Renal pelvis (tissue), 4 donors: ENCODE data around the gene HTT. TPM values are rescaled to one million over a fixed set of nuclear protein-coding genes. Genes with fewer than 3 reads are reported as not detected.
"Not testable (repeated sequence)": the region's sequence is repeated elsewhere in the genome, so short reads cannot be mapped to it uniquely, and the experiment has no call there.

ENCODE experiments used
- DNase-seq: peaks from one replicate; pipeline ENCODE4 v3.0.0-alpha.2; 2013
- polyA plus RNA-seq, 3 donors: library from polyadenylated mRNA; unstranded; fragments of 120-200 nt; gene quantifications; one replicate each; pipeline ENCODE4 v1.2.1, GENCODE V29; 2013; ENCODE audit not compliant: insufficient read length in 3 of 3

The HTT gene
- polyA plus RNA-seq, 3 donors, result 31.9 to 44.9 (median 38.7) TPM

DNA sequence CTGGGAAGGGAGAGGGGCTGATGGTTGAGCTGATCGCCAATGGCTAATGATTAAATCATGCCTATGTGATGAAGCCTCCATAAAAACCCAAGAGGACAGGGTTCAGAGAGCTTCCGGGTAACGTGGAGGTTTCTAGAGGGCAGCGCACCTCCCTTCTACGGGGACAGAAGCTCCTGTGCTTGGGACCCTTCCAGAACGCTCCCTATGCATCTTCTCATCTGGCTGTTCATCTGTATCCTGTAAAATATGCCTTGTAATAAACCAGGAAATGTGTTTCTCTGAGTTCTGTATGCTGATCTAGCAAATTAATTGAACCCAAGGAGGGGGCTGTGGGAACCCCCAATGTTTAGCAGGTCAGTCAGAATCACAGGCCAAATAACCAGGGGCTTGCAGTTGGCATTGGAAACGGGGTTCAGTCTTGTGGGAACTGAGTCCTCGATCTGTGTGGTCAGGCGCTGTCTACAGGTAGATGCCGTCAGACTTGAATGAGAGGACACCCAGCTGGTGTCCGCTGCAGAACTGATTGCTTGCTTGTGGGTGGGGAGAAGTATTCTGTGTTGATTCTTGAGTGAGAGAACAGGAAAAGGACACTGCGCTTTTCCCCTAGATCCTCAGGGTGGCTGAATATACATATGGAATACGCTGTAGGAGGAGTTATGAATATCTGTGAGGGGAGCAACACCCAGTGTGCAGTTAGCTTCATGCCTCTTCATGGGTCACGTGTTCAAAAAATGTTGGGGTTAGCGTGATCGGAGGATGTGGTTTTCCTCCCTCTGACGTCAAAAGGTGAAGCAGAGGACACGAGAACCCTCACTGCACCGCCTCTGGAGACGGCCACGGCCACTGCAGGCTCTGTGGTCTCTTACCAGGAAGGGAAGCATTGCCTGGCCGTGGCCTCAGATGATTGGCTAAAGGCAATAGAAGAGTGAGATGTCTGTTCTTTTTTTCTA lies 29.3 kb upstream of the HTT start:
- no peak for DNase-seq

DNA sequence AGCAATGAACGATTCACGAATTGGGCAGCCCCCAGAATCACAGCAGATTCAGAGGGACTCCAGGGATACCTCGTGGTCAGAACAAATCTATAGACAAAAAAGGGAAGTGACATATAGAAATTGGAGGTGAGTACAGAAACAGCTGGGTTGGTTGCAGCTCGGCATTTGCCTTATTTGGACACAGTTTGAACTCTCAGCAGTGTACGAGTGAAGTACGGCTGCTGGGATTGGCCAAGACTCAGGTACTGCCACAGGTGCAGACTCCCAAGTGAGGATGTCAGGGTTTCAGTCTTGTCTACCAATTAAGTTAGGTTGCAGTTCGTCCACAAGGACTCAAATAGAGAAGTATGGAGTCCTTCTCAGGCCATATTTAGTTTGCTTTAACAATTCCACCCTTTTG lies 28.3 kb upstream of the HTT start:
- no peak for DNase-seq

DNA sequence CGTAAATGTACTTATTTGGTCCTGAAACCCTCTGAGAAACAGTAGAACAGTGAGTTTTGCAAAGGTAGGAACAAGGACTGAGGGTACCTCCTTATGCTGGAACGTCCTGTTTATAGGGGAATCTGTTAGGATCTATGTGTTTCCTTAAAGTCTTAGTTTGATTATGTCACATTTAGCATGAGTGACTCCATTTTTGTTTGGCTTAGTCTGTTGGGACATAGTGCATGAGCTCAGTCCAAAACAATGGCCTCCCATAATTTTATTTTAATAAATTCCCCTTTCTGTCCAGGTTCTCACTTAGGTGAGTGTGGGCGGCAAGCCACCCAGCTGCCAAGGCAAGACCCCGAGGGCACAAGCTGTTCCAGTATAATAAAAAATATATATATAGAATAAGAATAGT lies 27.9 kb upstream of the HTT start:
- no peak for DNase-seq

DNA sequence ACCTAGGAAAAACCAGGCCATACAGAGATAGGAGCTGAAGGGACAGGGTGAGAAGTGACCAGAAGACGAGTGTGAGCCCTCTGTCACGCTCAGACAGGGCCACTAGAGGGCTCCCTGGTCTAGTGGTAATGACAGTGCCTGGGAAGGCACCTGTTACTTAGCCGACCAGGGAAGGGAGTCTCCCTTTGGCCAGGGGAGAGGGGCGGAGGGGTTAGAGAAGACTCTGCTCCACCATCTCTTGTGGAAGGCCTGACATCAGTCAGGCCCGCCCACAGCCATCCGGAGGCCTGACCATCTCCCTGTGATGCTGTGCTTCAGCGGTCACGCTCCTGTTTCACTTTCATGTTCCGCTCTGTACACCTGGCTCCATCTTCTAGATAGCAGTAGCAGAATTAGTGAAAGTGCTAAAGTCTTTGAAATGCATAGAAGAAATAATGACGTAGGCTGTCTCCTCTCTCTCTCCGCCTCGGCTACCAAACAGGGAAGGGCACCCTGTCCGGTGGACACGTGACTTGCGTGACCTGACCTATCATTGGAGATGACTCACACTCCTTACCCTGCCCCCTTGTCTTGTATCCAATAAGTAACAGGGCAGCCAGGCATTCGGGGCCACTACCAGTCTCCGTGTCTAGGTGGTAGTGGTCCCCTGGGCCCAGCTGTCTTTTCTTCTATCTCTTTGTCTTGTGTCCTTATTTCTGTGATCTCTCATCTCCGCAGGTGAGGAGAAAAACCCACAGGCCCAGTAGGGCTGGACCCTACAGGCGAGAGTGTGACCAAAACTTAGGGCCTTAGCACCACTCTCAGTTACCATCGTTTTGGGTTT lies 26.8 kb upstream of the HTT start:
- peak; percentile 54 for DNase-seq

DNA sequence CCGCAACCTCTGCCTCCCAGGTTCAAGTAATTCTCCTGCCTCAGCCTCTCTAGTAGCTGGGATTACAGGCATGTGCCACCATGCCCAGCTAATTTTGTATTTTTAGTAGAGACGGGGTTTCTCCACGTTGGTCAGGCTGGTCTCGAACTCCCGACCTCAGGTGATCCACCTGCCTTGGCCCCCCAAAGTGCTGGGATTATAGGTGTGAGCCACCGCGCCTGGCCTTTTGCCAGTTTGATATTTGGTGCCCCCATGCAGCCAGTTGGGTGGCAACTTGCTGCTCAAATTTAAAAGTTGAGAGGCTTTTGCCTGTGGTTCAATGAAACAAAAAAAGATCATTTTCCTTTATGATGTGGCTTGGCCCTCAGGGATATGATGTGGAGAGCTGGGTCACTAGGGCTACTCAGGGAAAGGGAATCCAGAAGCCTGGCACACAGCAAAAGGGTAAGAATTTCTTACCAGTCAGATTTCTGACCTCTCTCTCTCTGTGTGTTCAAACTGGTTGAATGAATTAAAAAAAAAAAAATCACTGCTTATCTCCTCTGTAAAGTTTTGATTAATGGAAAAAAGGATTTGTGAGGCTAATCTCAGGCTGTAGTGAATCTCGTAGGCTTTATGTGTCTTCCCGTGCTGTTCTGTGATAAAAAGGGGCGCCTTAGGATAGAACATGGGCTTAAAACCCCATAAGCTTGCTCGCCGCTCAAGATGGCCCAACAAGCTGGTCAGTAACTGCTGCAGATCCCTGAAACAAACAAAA lies 23.2 kb upstream of the HTT start:
- not testable (repeated sequence) for DNase-seq

DNA sequence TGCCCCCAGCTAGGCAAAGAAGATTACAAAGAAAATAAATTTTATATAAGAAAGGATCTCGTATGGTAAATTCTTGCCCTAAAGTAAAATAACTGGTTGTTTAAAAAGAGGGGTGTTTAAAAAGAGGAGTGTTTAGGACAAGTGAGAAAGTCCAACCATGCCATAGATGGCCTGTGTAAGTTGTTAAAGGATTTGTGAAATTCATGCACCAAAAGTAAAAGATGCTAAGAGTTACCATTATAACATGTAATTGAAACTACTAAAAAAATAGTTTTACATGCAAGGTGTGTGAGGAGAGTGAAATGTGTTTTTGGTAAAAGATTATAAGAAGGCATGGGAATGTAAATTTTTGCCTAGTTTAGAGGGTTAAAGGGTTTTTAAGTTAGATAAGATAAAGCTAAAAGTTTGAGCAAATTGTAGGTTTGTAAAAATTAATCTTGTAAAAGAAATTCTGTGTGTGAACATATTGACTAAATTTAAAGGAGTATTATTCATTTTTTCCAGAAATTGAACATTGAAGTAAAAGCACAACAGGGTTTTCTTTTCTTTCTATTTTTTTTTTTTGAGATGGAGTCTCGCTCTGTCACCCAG lies 20.2 kb upstream of the HTT start:
- DNase-seq, result no peak

DNA sequence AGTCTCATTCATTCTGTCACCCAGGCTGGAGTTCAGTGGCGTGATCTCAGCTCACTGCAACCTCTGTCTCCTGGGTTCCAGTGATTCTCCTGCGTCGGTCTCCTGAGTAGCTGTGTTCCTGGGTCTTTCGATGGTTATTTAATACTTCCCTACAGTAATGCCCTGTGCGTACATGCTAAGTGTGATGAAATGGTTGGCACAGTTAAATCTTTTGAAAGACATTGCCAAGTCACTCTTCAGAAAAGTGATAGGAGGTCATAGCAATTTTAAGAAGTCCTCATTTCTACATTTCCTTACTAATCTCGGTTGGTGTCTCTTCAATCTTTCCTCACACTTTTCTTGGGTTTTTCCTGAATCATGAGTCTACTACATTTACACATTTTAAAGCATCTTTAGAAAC lies 14.5 kb upstream of the HTT start:
- no peak for DNase-seq

DNA sequence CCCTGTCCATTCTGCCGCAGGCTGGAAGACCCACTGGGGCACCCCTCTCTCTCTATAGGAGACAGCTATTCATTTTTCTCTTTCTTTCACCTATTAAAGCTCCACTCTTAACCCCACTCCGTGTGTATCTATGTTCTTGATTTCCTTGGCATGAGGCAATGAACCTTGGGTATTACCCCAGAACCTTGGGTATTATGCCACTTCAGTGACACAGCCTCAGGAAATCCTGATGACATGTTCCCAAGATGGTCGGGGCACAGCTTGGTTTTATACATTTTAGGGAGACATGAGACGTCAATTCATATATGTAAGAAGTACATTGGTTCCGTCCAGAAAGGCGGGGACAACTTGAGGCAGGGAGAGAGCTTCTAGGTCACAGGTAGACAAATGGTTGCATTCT lies 13.5 kb upstream of the HTT start:
- no peak for DNase-seq

DNA sequence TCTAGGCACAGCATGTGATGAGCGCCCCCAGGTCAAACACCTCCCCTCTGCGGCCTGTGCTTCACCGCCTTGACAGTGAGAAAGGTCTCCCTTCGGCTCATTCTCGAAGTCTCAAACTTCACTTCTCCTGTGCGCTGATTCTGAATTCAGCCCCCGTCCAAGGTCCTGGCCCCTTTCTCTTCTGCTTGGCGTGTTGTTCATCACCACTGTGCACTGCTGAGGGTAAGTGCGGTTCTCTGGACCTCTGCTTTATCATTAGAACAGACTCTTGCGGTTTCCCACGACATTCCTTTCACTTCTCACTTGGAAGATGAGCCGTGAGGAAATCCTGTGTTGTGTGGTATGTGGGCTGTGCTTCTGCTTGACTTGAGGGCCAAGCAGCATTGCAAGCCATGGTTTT lies 12.0 kb upstream of the HTT start:
- no peak for DNase-seq

DNA sequence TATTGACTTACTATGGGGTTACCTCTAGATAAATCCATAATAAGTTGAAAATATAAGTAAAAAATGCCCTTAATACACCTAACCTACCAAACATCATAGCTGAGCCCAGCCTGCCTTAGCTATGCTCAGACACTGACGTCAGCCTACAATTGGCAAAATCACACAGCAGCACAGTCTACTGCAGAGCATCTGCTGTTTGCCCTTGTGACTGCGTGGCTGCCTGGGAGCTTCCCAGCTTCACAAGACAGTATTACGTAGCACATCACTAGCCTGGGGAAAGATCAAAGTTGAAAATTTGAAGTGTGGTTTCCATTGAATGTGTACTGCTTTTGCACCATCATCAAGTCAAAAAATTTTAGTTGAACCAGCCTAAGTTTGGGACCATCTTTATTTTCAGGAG lies 8.9 kb upstream of the HTT start:
- no peak for DNase-seq

DNA sequence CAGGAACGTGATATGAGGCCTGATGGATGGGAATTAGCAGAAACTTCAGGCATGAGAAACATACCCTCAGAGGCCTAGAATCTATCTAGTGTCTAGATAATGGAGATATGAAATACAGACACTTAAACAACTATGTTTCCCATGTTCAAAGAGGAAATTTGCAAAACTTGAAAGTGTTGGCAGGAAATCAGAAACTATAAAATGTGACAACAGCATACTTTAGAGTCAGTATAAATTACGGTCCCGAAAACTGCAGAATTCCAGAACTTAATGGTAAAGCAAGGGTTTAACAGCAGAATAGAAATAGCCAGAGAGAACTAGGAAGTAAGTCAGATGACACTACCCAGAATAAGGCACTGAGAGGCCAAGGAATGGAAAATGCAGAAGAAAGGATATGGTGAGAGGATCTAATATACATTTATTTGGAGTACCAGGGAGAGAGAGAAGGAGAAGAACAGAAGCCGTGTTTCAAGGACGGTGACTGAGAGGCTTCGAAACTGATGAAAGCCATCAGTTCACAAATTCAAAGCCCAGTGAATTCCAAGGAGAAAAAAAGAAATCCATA lies 7.6 kb upstream of the HTT start:
- peak; percentile 46 for DNase-seq

DNA sequence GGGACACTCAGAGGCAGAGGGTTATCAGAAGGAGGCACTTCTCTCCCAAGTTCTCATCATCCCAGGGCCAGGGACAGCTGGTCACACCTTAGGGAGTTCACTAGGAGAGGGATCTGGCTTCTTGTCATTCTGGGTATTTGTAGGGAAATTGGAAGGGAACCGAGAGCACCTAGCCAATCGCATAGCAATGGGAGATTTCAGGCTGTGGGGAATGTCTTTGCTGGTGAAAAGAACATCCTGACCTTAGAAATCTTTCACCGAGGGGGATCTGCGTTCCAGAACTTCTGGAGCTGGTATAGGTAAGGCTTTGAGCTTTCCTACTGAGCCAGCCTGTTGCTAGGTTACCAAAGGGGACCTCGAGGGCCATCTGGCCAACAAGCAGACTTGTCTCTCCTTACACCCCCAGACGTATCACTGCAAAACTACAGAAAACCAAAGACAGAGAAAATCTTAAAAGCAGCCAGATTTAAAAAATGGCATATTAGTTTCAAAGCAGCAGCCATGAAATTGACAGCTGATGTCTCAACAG lies 6.9 kb upstream of the HTT start:
- no peak for DNase-seq

DNA sequence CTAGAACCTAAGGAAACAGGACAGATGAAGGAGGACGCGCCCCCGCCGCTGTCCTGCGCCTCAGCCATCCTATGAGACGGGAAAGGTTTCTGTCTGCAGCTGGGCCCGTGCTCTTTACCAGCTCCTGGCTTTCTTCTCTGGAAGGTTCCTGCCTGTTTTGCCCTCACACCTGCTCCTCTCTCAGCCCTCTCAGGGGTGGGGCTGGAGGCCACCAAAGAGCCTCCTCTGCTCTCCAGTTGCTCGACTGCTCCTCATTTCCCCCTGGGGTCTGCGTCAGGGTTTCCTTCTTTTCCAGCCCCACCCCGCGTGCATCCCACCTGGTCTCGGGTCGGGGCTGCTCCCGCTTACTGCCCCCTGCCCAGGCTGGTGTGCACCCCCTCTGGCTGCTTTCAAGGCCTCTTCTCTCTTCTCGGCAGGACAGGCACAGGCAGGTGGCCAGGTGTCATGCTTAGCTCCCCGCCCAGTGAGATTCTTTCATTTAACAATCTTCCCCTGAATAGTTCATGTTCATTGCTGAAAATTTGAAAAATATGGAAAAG lies 4.8 kb upstream of the HTT start:
- DNase-seq, result no peak

DNA sequence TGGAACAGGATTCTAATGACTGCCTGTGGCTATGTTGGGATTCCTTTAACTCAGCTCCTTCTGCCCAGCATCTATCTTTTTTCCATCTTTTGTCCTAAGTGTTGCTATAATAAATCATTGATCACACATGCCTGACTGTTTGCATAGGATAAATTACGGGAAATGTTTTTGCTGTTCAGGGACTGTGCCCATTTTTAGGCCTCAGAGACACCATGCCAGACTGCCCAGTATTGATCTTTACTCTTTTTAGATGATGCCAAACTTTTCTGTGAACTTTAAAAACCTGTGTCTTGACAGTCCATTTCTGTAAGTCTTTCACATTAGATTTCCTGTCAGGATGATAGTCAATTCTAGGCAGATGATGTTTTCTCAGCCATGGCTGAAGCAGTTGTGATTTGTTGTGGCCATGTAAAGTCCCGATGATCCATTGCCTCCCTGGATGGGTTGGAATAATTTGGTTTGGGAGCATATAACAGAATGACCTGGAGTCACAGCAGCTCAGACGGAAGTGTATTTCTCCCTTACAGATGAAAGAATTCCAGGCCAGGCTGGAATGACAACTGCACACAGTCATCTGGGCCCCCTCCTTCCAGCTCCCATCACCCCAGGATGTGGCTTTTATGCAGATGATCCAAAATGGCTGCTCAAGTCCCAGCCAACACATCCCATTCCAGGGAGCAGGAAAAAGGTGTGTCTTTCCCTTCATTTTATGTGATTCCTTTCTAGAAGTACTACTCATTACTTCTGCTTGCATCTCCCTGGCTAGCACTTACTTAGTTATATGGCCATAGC lies 3.6 kb upstream of the HTT start:
- DNase-seq, result no peak

DNA sequence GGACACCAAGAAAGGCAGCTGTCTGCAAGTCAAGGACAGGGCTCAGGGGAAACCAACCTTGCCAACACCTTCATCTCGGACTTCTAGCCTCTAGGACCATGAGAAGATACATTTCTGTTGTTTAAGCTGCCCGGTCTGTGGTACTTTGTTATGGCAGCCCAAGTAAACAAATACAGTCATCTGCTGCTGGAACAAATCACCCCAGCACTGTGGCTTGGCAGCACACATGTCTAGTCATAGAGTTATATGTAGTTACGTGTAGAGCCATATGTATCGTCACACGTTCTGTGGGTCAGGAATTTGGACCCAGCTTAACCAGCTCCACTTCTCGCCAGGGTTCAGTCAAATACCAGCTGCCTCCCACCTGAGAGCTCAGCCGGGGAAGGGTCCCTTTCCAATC lies 2.7 kb upstream of the HTT start:
- DNase-seq, result no peak

DNA sequence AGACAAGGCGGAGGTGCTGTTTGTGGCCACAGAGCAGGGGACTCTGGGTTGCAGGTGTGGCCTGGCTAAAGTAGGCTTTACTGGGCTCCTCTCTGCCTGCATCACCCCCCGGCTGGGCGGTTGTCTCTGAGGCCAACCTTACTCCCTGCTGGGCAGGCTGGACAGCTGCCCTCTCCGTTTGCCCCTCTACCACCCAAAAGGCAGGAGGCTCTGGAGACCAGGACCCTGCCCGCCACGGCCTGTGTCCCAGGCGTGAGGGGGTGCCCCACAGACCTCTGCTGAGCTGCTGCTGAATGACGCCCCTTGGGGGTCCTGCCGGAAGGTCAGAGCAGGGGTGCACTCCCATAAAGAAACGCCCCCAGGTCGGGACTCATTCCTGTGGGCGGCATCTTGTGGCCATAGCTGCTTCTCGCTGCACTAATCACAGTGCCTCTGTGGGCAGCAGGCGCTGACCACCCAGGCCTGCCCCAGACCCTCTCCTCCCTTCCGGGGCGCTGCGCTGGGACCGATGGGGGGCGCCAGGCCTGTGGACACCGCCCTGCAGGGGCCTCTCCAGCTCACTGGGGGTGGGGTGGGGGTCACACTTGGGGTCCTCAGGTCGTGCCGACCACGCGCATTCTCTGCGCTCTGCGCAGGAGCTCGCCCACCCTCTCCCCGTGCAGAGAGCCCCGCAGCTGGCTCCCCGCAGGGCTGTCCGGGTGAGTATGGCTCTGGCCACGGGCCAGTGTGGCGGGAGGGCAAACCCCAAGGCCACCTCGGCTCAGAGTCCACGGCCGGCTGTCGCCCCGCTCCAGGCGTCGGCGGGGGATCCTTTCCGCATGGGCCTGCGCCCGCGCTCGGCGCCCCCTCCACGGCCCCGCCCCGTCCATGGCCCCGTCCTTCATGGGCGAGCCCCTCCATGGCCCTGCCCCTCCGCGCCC lies 1.1 kb upstream of the HTT start:
- no peak for DNase-seq

DNA sequence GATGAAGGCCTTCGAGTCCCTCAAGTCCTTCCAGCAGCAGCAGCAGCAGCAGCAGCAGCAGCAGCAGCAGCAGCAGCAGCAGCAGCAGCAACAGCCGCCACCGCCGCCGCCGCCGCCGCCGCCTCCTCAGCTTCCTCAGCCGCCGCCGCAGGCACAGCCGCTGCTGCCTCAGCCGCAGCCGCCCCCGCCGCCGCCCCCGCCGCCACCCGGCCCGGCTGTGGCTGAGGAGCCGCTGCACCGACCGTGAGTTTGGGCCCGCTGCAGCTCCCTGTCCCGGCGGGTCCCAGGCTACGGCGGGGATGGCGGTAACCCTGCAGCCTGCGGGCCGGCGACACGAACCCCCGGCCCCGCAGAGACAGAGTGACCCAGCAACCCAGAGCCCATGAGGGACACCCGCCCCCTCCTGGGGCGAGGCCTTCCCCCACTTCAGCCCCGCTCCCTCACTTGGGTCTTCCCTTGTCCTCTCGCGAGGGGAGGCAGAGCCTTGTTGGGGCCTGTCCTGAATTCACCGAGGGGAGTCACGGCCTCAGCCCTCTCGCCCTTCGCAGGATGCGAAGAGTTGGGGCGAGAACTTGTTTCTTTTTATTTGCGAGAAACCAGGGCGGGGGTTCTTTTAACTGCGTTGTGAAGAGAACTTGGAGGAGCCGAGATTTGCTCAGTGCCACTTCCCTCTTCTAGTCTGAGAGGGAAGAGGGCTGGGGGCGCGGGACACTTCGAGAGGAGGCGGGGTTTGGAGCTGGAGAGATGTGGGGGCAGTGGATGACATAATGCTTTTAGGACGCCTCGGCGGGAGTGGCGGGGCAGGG lies 568 bp downstream of the HTT start:
- peak; percentile 85 for DNase-seq

DNA sequence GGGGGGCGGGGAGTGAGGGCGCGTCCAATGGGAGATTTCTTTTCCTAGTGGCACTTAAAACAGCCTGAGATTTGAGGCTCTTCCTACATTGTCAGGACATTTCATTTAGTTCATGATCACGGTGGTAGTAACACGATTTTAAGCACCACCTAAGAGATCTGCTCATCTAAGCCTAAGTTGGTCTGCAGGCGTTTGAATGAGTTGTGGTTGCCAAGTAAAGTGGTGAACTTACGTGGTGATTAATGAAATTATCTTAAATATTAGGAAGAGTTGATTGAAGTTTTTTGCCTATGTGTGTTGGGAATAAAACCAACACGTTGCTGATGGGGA lies 1.1 kb downstream of the HTT start:
- DNase-seq, result no peak
